ENCODE results near the gene SLC25A30. TPM values are rescaled to one million over a fixed set of nuclear protein-coding genes. Genes with fewer than 3 reads are reported as not detected.

Gene SLC25A30
- total RNA-seq, 4 donors from 2014 or later: 2.4 to 15.6 (median 6.5) TPM

DNA sequence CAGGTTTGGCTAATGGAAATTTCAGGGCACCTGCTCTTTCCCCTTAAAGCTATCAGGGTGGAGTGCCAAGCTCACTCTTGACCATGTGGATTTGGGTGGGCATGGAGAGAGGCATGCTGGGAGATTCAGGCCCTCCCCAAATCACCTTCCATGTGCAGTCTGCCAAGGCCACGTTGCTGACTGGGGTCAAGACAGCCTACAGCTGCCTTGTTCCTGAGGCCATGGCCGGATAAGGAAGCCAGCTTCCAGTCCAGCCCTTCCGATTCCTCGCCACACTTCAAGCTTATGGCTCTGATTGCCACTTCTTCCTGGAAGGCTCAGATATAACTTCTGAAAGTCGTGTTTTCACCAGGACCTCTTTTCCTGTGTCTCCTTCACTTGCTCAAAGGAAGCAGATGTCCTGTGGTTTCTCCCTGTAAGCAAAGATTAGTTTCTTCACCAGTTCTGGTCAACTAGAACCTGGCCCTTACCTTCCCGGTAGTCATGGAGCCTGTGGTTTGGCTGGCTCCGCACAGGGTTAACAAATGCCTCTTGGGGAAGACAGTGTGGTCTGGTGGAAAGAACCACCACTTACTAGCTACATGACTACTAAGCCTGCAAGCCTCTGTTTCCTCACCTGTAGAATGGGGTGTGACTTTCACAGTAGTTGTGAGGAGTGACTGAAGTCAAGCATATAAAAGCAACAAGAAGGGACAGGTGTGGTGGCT, 61.1 kb downstream of the SLC25A30 start:
- intact Hi-C loops (cut with DNase I; ENCODE audit: low total_unique reads) (loop anchor here (5.0 kb wide), 1 partner anchor 1280 kb away; no protein-coding TSS in a partner anchor), in situ Hi-C loops (cut with MboI; ENCODE audit: low pct_ligation_motif_present in 1 of 4, low pct_unique_long_range_greater_than_20kb in 1 of 4, low sequenced_read_pairs in 3 of 4) (loop anchor here in 2 of 4 donors (25.0 kb wide), 1 partner anchor 130 kb away; no protein-coding TSS in a partner anchor)
- no peaks in the 10 kb centered on the region for H3K4me1 ChIP-seq
- no peaks in the 10 kb centered on the region for H3K9me3 ChIP-seq
- WGBS, 2 donors (ENCODE audit: low coverage in 1 of 2): 74 to 92% methylated on average over 3 to 7 of the region's 7 CpGs
- DNase-seq: no peak
- H3K4me3 ChIP-seq: no peak overlapping the region
- TF ChIP-seq POLR2A (IDR thresholded peaks at IDR 0.05) (no peak), EP300 (IDR thresholded peaks at IDR 0.05; ENCODE audit: low read depth) (no peak), POLR2AphosphoS5 (IDR thresholded peaks at IDR 0.05) (no peak), CTCF (IDR thresholded peaks at IDR 0.05) (no peak)
- H3K36me3 ChIP-seq: peaks cover 0 to 21% (median 2%) of the 10 kb centered on the region in 4 donors
- no peak overlapping the region for H3K27ac ChIP-seq
- no peaks in the 10 kb centered on the region for H3K27me3 ChIP-seq

DNA sequence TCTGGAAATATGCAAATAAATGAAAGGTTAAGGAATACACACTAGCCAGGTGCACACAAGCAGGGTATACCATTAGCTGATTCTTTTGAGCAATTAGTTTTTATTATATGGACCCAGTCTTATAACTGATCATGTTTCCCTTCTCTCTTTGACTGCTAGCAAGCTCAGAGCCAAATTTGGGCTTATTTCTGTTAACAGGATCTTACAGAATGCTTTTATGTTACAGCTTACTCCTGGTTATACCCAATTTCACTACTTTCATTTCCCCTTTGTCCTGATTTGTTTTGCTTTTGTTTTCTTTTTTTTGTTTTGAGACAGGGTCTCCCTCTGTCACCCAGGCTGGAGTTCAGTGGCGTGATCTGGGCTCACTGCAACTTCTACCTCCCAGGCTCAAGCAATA, 64.3 kb downstream of the SLC25A30 start:
- no peak overlapping the region for H3K27ac ChIP-seq
- no peaks in the 10 kb centered on the region for H3K4me1 ChIP-seq
- in situ Hi-C loops (cut with MboI; ENCODE audit: low pct_ligation_motif_present in 1 of 4, low pct_unique_long_range_greater_than_20kb in 1 of 4, low sequenced_read_pairs in 3 of 4): loop anchor here in 2 of 4 donors (25.0 kb wide), 1 partner anchor 133 kb away; no protein-coding TSS in a partner anchor
- no peaks in the 10 kb centered on the region for H3K27me3 ChIP-seq
- H3K4me3 ChIP-seq: no peak overlapping the region
- no peaks in the 10 kb centered on the region for H3K9me3 ChIP-seq
- WGBS, 2 donors (ENCODE audit: low coverage in 1 of 2): 80 to 95% methylated on average over 1 of the region's 1 CpG
- H3K36me3 ChIP-seq: peaks cover 0 to 21% (median 8%) of the 10 kb centered on the region in 4 donors
- DNase-seq: no peak
- intact Hi-C loops (cut with DNase I; ENCODE audit: low total_unique reads): no loop called here
- TF ChIP-seq EP300 (IDR thresholded peaks at IDR 0.05; ENCODE audit: low read depth) (no peak), POLR2A (IDR thresholded peaks at IDR 0.05) (no peak), POLR2AphosphoS5 (IDR thresholded peaks at IDR 0.05) (no peak), CTCF (IDR thresholded peaks at IDR 0.05) (no peak)

- TF ChIP-seq POLR2A (IDR thresholded peaks at IDR 0.05): no peak
- TF ChIP-seq CTCF (IDR thresholded peaks at IDR 0.05): no peak
- no peak for TF ChIP-seq EP300 (IDR thresholded peaks at IDR 0.05; ENCODE audit: low read depth)
- TF ChIP-seq POLR2AphosphoS5 (IDR thresholded peaks at IDR 0.05): no peak
- Histone ChIP-seq H3K36me3 (peaks cover 0 to 26% (median 13%) of the 10 kb centered on the region in 4 donors), H3K27me3 (no peaks in the 10 kb centered on the region), H3K9me3 (no peaks in the 10 kb centered on the region), H3K4me1 (no peaks in the 10 kb centered on the region), H3K4me3 (no peak overlapping the region), H3K27ac (no peak overlapping the region)
- 83 to 86% methylated on average over 1 to 10 of the region's 10 CpGs for WGBS, 2 donors (ENCODE audit: low coverage in 1 of 2)
- intact Hi-C loops (cut with DNase I; ENCODE audit: low total_unique reads) (no loop called here), in situ Hi-C loops (cut with MboI; ENCODE audit: low pct_ligation_motif_present in 1 of 4, low pct_unique_long_range_greater_than_20kb in 1 of 4, low sequenced_read_pairs in 3 of 4) (loop anchor here in 2 of 4 donors (25.0 kb wide), 1 partner anchor 135 kb away; no protein-coding TSS in a partner anchor)
- no peak for DNase-seq
Measured at GRCh38 chr13:45352031-45352430, 66.1 kb downstream of the SLC25A30 start.

- intact Hi-C loops (cut with DNase I; ENCODE audit: low total_unique reads) (loop anchor here (1.0 kb wide), 1 partner anchor 17 kb away; no protein-coding TSS in a partner anchor), in situ Hi-C loops (cut with MboI; ENCODE audit: low pct_ligation_motif_present in 1 of 4, low pct_unique_long_range_greater_than_20kb in 1 of 4, low sequenced_read_pairs in 3 of 4) (loop anchor here in 2 of 4 donors (25.0 kb wide), 1 partner anchor 137 kb away; no protein-coding TSS in a partner anchor)
- H3K36me3 ChIP-seq: peaks cover 0 to 37% (median 12%) of the 10 kb centered on the region in 4 donors
- H3K4me1 ChIP-seq: no peaks in the 10 kb centered on the region
- no peak overlapping the region for H3K27ac ChIP-seq
- no peak overlapping the region for H3K4me3 ChIP-seq
- no peak for DNase-seq
- H3K27me3 ChIP-seq: no peaks in the 10 kb centered on the region
- WGBS, 2 donors (ENCODE audit: low coverage in 1 of 2): 94 to 99% methylated on average over 6 to 8 of the region's 8 CpGs
- H3K9me3 ChIP-seq: no peaks in the 10 kb centered on the region
- TF ChIP-seq EP300 (IDR thresholded peaks at IDR 0.05; ENCODE audit: low read depth): no peak
- no peak for TF ChIP-seq POLR2A (IDR thresholded peaks at IDR 0.05)
- no peak for TF ChIP-seq POLR2AphosphoS5 (IDR thresholded peaks at IDR 0.05)
- TF ChIP-seq CTCF (IDR thresholded peaks at IDR 0.05): no peak
Measured at GRCh38 chr13:45350152-45350551, 68.0 kb downstream of the SLC25A30 start.
